22Rv1 (cell line): ENCODE data around the gene TUBB6.

Experiments
- H3K27ac ChIP-seq: fragments of 450-650 bp; 2 replicates; pipeline ENCODE4 v1.5.1; 2017
- ZFX ChIP-seq: fragments of 450-650 bp; IDR thresholded peaks from 2 replicates; pipeline ENCODE4 v1.6.1; 2017; ENCODE audit warnings: antibody characterized with exemption, borderline replicate concordance
- TF ChIP-seq, protein P1 (sequence below): fragments of 450-650 bp; IDR thresholded peaks from 2 replicates; pipeline ENCODE4 v1.5.1; 2017; ENCODE audit warnings: mild to moderate bottlenecking

The TUBB6 gene

GRCh38 chr18:12302391-12303147, 5.5 kb upstream of the TUBB6 start:
- no peak overlapping the region for H3K27ac ChIP-seq
- TF ChIP-seq ZFX, result no peak
- TF ChIP-seq, protein P1, sequence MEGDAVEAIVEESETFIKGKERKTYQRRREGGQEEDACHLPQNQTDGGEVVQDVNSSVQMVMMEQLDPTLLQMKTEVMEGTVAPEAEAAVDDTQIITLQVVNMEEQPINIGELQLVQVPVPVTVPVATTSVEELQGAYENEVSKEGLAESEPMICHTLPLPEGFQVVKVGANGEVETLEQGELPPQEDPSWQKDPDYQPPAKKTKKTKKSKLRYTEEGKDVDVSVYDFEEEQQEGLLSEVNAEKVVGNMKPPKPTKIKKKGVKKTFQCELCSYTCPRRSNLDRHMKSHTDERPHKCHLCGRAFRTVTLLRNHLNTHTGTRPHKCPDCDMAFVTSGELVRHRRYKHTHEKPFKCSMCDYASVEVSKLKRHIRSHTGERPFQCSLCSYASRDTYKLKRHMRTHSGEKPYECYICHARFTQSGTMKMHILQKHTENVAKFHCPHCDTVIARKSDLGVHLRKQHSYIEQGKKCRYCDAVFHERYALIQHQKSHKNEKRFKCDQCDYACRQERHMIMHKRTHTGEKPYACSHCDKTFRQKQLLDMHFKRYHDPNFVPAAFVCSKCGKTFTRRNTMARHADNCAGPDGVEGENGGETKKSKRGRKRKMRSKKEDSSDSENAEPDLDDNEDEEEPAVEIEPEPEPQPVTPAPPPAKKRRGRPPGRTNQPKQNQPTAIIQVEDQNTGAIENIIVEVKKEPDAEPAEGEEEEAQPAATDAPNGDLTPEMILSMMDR, result no peak

DNA sequence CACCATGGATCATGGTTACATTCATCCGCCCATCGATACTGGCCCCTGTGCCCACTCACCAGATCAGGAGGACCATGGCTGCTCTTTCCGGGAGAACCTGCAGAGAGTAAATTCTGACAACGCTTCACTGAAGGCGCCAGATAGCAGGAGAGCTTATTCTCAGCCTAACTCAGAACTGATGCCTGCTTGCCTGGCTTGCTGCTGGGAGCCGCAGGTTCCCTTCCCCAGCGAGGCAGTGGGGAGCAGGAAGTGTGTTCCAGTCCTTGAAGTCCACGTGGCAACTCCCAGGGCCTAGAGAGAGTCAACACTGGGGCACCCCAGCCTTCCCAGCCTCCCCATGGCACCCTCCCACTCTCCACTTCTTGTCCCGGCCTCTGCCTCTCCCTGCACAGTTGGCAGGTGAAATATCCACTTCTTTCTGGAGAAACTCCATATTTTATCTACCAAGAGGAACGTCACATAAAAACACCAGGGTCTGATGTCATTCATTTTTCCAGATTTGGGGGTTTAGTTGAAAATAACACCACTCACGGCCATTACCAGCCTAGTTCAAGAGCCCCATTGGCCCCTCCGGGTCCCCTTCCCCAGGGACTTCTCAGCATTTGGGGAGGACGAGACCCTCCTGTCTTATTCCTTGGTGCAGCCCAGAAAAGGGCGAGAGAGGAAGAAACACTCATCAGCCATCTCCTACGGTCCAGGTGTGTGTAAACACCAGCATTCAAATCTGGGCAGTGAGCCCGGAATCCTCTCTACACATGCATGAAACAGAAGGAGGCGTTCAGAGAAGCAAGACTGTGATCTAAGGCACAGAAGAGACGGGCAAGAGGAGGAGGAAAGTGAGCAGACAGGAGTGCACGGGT, 3.5 kb upstream of the TUBB6 start:
- H3K27ac ChIP-seq, result no peak overlapping the region
- no peak for TF ChIP-seq ZFX
- TF ChIP-seq, protein P1, result no peak

- no peak for TF ChIP-seq ZFX
- TF ChIP-seq, protein P1, result no peak
- H3K27ac ChIP-seq, result no peak overlapping the region
These were observed 2.8 kb upstream of the TUBB6 start for GRCh38 chr18:12305211-12305610.

DNA sequence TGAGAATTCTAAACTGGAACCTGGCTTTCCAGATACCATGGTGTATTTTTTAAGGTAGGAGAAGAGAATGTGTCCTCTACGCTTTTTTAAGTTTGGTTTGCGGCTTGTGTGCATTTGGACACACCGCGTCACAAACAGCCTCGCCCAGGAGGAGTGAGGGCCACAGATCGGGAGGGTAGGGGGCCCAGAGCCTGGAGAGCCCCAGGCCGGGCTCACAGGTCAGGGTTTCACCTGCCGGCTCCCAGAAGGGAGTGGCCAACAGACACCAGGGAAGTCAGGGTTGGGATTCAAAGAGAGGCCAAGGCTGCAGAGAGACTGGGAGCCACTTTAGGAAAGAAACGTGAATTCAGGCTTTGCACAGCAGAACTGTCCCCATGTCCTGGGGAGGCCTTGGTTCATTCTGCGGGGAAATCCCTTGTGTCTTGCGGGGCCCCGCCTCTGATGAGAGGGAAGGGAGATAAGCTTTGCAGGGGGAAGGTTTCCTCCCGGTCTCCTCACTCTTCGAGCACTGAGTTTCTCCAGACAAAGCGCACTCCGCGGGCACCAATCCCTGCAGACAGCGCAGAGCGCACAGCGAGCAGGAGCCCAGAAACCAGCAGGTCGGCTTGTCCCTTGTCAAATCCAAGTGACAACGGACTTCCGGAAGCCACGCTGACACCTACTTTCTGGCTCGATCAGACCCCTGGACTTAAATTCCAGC, 2.0 kb upstream of the TUBB6 start:
- H3K27ac ChIP-seq, result no peak overlapping the region

GRCh38 chr18:12306752-12307700, 1.0 kb upstream of the TUBB6 start:
- no peak overlapping the region for H3K27ac ChIP-seq

More for the DNA sequence above, 2.0 kb upstream of the TUBB6 start:
- TF ChIP-seq, protein P1, result no peak
- TF ChIP-seq ZFX, result no peak

More at GRCh38 chr18:12306752-12307700, 1.0 kb upstream of the TUBB6 start:
- TF ChIP-seq ZFX, result no peak
- TF ChIP-seq, protein P1, result no peak
